HL-60 (cell line): ENCODE measurements around the gene DNAAF8.

Experiments used
- CTCF ChIP-seq: IDR thresholded peaks from one replicate; pipeline ENCODE4 v1.5.1; 2011; ENCODE audit warnings: low read length, control low read depth, inconsistent platforms; ENCODE audit not compliant: insufficient read depth
- POLR2AphosphoS5 ChIP-seq: IDR thresholded peaks from 2 replicates; pipeline ENCODE4 v1.6.1; 2012; ENCODE audit warnings: low read depth
- REST ChIP-seq: IDR thresholded peaks from 2 replicates; pipeline ENCODE4 v1.6.1; 2012; ENCODE audit warnings: low read depth; ENCODE audit not compliant: insufficient replicate concordance

GRCh38 chr16:4783951-4784336, 49.6 kb downstream of the DNAAF8 start:
- TF ChIP-seq REST (no peak), CTCF (no peak), POLR2AphosphoS5 (no peak)
